Subcutaneous abdominal adipose tissue (tissue), 5 donors: ENCODE data around the gene TBCD.
"Not testable (repeated sequence)": the region's sequence is repeated elsewhere in the genome, so short reads cannot be mapped to it uniquely, and the experiment has no call there.

Source experiments
- H3K27ac ChIP-seq: one replicate; pipeline ENCODE4 v1.7.0; 2013; ENCODE audit warnings: low read depth, mild to moderate bottlenecking, inconsistent platforms, low read length, moderate library complexity
- H3K27me3 ChIP-seq, 5 donors: one replicate each; pipeline ENCODE4 v1.7.0; 2013; ENCODE audit warnings: low read length in 5 of 5, inconsistent platforms in 1 of 5; ENCODE audit not compliant: control insufficient read depth in 5 of 5, insufficient read depth in 4 of 5
- H3K36me3 ChIP-seq, 5 donors: one replicate each; pipeline ENCODE4 v1.7.0; 2013; ENCODE audit warnings: low read length in 5 of 5; ENCODE audit not compliant: control insufficient read depth in 5 of 5, insufficient read depth in 5 of 5
- H3K4me1 ChIP-seq, 5 donors: one replicate each; pipeline ENCODE4 v1.7.0; 2013; ENCODE audit warnings: low read length in 5 of 5, mild to moderate bottlenecking in 3 of 5, moderate library complexity in 1 of 5; ENCODE audit not compliant: control insufficient read depth in 5 of 5, insufficient read depth in 5 of 5
- H3K4me3 ChIP-seq, 5 donors: one replicate each; pipeline ENCODE4 v1.7.0; 2013; ENCODE audit warnings: low read length in 5 of 5, low read depth in 1 of 5
- H3K9ac ChIP-seq, 5 donors: one replicate each; pipeline ENCODE4 v1.7.0; 2013; ENCODE audit warnings: low read length in 5 of 5, mild to moderate bottlenecking in 4 of 5, moderate library complexity in 3 of 5
- H3K9me3 ChIP-seq, 5 donors: one replicate each; pipeline ENCODE4 v1.7.0; 2013; ENCODE audit warnings: low read length in 5 of 5; ENCODE audit not compliant: control insufficient read depth in 5 of 5
- donor health status: healthy.
- donor health status: healthy.
- donor health status: healthy.
- donor health status: healthy.
- donor health status: healthy.

Gene TBCD

GRCh38 chr17:82765371-82765770 lies 13.5 kb downstream of the TBCD start:
- peaks cover 7 to 50% (median 37%) of the 10 kb centered on the region in 5 donors for H3K36me3 ChIP-seq
- H3K27ac ChIP-seq: no peak overlapping the region
- H3K9me3 ChIP-seq: no peaks in the 10 kb centered on the region
- H3K4me3 ChIP-seq: no peak overlapping the region
- H3K4me1 ChIP-seq: no peaks in the 10 kb centered on the region
- no peaks in the 10 kb centered on the region for H3K27me3 ChIP-seq
- H3K9ac ChIP-seq: no peak overlapping the region

- Histone ChIP-seq H3K4me3 (no peak overlapping the region), H3K4me1 (no peaks in the 10 kb centered on the region), H3K36me3 (peaks cover 7 to 51% (median 40%) of the 10 kb centered on the region in 5 donors), H3K9me3 (no peaks in the 10 kb centered on the region), H3K27ac (no peak overlapping the region), H3K9ac (no peak overlapping the region), H3K27me3 (no peaks in the 10 kb centered on the region)
Measured at GRCh38 chr17:82767041-82767754, 15.3 kb downstream of the TBCD start.

GRCh38 chr17:82769041-82769440 lies 17.2 kb downstream of the TBCD start:
- Histone ChIP-seq H3K9me3 (no peaks in the 10 kb centered on the region), H3K4me3 (no peak overlapping the region), H3K27me3 (no peaks in the 10 kb centered on the region), H3K36me3 (peaks cover 5 to 57% (median 40%) of the 10 kb centered on the region in 5 donors), H3K27ac (no peak overlapping the region), H3K9ac (no peak overlapping the region), H3K4me1 (no peaks in the 10 kb centered on the region)

GRCh38 chr17:82772026-82772425 lies 20.2 kb downstream of the TBCD start:
- Histone ChIP-seq H3K36me3 (peaks cover 4 to 45% (median 34%) of the 10 kb centered on the region in 5 donors), H3K4me3 (no peak overlapping the region), H3K27ac (no peak overlapping the region), H3K27me3 (no peaks in the 10 kb centered on the region), H3K9me3 (no peaks in the 10 kb centered on the region), H3K9ac (no peak overlapping the region), H3K4me1 (peaks cover 0 to 9% (median 4%) of the 10 kb centered on the region in 5 donors)

- H3K27me3 ChIP-seq, H3K9me3 ChIP-seq, H3K27ac ChIP-seq, H3K4me1 ChIP-seq, H3K9ac ChIP-seq: not testable (repeated sequence)
- Histone ChIP-seq H3K36me3 (peaks cover 0 to 30% (median 21%) of the 10 kb centered on the region in 5 donors), H3K4me3 (peak overlapping the region in 3 of 5 donors; percentile 5 to 34 (median 31))
Measured at GRCh38 chr17:82774456-82774855, 22.6 kb downstream of the TBCD start.

- no peak overlapping the region for H3K27ac ChIP-seq
- peaks cover 0 to 28% (median 18%) of the 10 kb centered on the region in 5 donors for H3K36me3 ChIP-seq
- peaks cover 0 to 14% (median 7%) of the 10 kb centered on the region in 5 donors for H3K4me1 ChIP-seq
- H3K4me3 ChIP-seq: peak overlapping the region in 3 of 5 donors; percentile 5 to 34 (median 31)
- no peaks in the 10 kb centered on the region for H3K27me3 ChIP-seq
- H3K9ac ChIP-seq: no peak overlapping the region
- H3K9me3 ChIP-seq: no peaks in the 10 kb centered on the region
Measured at GRCh38 chr17:82775001-82775823, 23.3 kb downstream of the TBCD start.

- no peak overlapping the region for H3K9ac ChIP-seq
- H3K27ac ChIP-seq: no peak overlapping the region
- H3K36me3 ChIP-seq: peaks cover 0 to 28% (median 18%) of the 10 kb centered on the region in 5 donors
- no peak overlapping the region for H3K4me3 ChIP-seq
- H3K27me3 ChIP-seq: no peaks in the 10 kb centered on the region
- H3K9me3 ChIP-seq: no peaks in the 10 kb centered on the region
- H3K4me1 ChIP-seq: peaks cover 0 to 14% (median 7%) of the 10 kb centered on the region in 5 donors
Measured at GRCh38 chr17:82776454-82776853, 24.6 kb downstream of the TBCD start.

- Histone ChIP-seq H3K4me1 (peaks cover 0 to 24% (median 7%) of the 10 kb centered on the region in 5 donors), H3K36me3 (peaks cover 0 to 28% (median 14%) of the 10 kb centered on the region in 5 donors)
- not testable (repeated sequence) for H3K4me3 ChIP-seq, H3K27ac ChIP-seq, H3K9me3 ChIP-seq, H3K9ac ChIP-seq, H3K27me3 ChIP-seq
Measured at GRCh38 chr17:82777778-82778375, 26.0 kb downstream of the TBCD start.

GRCh38 chr17:82779541-82779940 lies 27.7 kb downstream of the TBCD start:
- peaks cover 0 to 25% (median 7%) of the 10 kb centered on the region in 5 donors for H3K4me1 ChIP-seq
- H3K27ac ChIP-seq: no peak overlapping the region
- H3K9me3 ChIP-seq: no peaks in the 10 kb centered on the region
- no peak overlapping the region for H3K4me3 ChIP-seq
- peaks cover 0 to 33% (median 19%) of the 10 kb centered on the region in 5 donors for H3K36me3 ChIP-seq
- no peaks in the 10 kb centered on the region for H3K27me3 ChIP-seq
- no peak overlapping the region for H3K9ac ChIP-seq

- peaks cover 0 to 21% (median under 1%) of the 10 kb centered on the region in 5 donors for H3K4me1 ChIP-seq
- no peaks in the 10 kb centered on the region for H3K27me3 ChIP-seq
- H3K9me3 ChIP-seq: no peaks in the 10 kb centered on the region
- no peak overlapping the region for H3K27ac ChIP-seq
- H3K9ac ChIP-seq: no peak overlapping the region
- H3K36me3 ChIP-seq: peaks cover 0 to 38% (median 22%) of the 10 kb centered on the region in 5 donors
- H3K4me3 ChIP-seq: no peak overlapping the region
Measured at GRCh38 chr17:82780195-82780594, 28.3 kb downstream of the TBCD start.
